ENCODE measurements around the gene DHX30.

The DHX30 gene

GRCh38 chr3:47780741-47781684 lies 21.9 kb upstream of the DHX30 start:
- Histone ChIP-seq H3K36me3 (ENCODE audit: control insufficient read depth, insufficient read depth, low read length) (no peaks in the 10 kb centered on the region), H3K4ac (ENCODE audit: low read depth, low read length) (peak overlapping the region; percentile 98), H3K56ac (ENCODE audit: low read length) (peak overlapping the region; percentile 91), H3K18ac (ENCODE audit: low read length) (peak overlapping the region; percentile 97), H3K4me3 (ENCODE audit: low read length) (peak overlapping the region; percentile 66), H4K8ac (ENCODE audit: low read depth, low read length) (no peak overlapping the region), H3K23ac (ENCODE audit: low read length) (peak overlapping the region; percentile 50), H2BK5ac (ENCODE audit: low read length) (peak overlapping the region; percentile 51), H3K27me3 (ENCODE audit: insufficient read depth, low read length, poor library complexity) (no peaks in the 10 kb centered on the region), H2BK120ac (ENCODE audit: low read depth, low read length) (peak overlapping the region; percentile 51), H3K4me1 (ENCODE audit: control insufficient read depth, low read depth, low read length) (no peaks in the 10 kb centered on the region), H4K5ac (ENCODE audit: low read length) (no peak overlapping the region), H3K4me2 (ENCODE audit: low read length) (peak overlapping the region; percentile 44), H3K79me2 (ENCODE audit: control insufficient read depth, insufficient read depth, low read length) (peaks cover 51% of the 10 kb centered on the region), H2BK15ac (replicated peaks; ENCODE audit: low read depth) (no peak overlapping the region), H3K9ac (ENCODE audit: low read length) (peak overlapping the region; percentile 83), H3K27ac (ENCODE audit: low read depth, low read length) (peak overlapping the region; percentile 90), H3K79me1 (ENCODE audit: low read length) (no peaks in the 10 kb centered on the region), H2AK5ac (ENCODE audit: low read length) (no peak overlapping the region)
- WGBS (ENCODE audit: extremely low coverage, insufficient coverage, low lambda C conversion rate): no CpG with 5 or more reads among the region's 54 CpGs
- peak; percentile 65 for DNase-seq

- Histone ChIP-seq H3K9ac (ENCODE audit: low read length) (peak within 1 kb of the TSS; percentile 92), H3K4me2 (ENCODE audit: low read length) (peak within 1 kb of the TSS; percentile 49), H3K4me3 (ENCODE audit: low read length) (peak within 1 kb of the TSS; percentile 69), H4K5ac (ENCODE audit: low read length) (peak within 1 kb of the TSS; percentile 3), H3K23ac (ENCODE audit: low read length) (peak within 1 kb of the TSS; percentile 50), H2BK120ac (ENCODE audit: low read depth, low read length) (peak within 1 kb of the TSS; percentile 51), H3K56ac (ENCODE audit: low read length) (peak within 1 kb of the TSS; percentile 91), H2BK15ac (replicated peaks; ENCODE audit: low read depth) (no peak within 1 kb of the TSS), H3K27me3 (ENCODE audit: insufficient read depth, low read length, poor library complexity) (no peaks in the 10 kb centered on the region), H3K36me3 (ENCODE audit: control insufficient read depth, insufficient read depth, low read length) (no peaks in the 10 kb centered on the region), H3K4ac (ENCODE audit: low read depth, low read length) (peak within 1 kb of the TSS; percentile 98), H3K27ac (ENCODE audit: low read depth, low read length) (peak within 1 kb of the TSS; percentile 90), H4K8ac (ENCODE audit: low read depth, low read length) (peak within 1 kb of the TSS; percentile 92), H3K79me1 (ENCODE audit: low read length) (no peaks in the 10 kb centered on the region), H2BK5ac (ENCODE audit: low read length) (peak within 1 kb of the TSS; percentile 51), H3K18ac (ENCODE audit: low read length) (peak within 1 kb of the TSS; percentile 97), H2AK5ac (ENCODE audit: low read length) (no peak within 1 kb of the TSS), H3K4me1 (ENCODE audit: control insufficient read depth, low read depth, low read length) (no peaks in the 10 kb centered on the region), H3K79me2 (ENCODE audit: control insufficient read depth, insufficient read depth, low read length) (peaks cover 43% of the 10 kb centered on the region)
- no CpG with 5 or more reads among the region's 79 CpGs for WGBS (ENCODE audit: extremely low coverage, insufficient coverage, low lambda C conversion rate)
- DNase-seq: peak; percentile 99
Observed at GRCh38 chr3:47781685-47782445, 21.1 kb upstream of the DHX30 start, which contains the start of gene SMARCC1. Gene SMARCC1 (minus strand): TSS chr3:47781893. CDS start chr3:47781797, 96 bp downstream.

GRCh38 chr3:47782446-47783308 lies 20.3 kb upstream of the DHX30 start:
- Histone ChIP-seq H3K79me1 (ENCODE audit: low read length) (no peaks in the 10 kb centered on the region), H3K23ac (ENCODE audit: low read length) (no peak overlapping the region), H3K79me2 (ENCODE audit: control insufficient read depth, insufficient read depth, low read length) (peaks cover 36% of the 10 kb centered on the region), H2BK5ac (ENCODE audit: low read length) (no peak overlapping the region), H3K27ac (ENCODE audit: low read depth, low read length) (peak overlapping the region; percentile 89), H4K5ac (ENCODE audit: low read length) (peak overlapping the region; percentile 3), H3K27me3 (ENCODE audit: insufficient read depth, low read length, poor library complexity) (no peaks in the 10 kb centered on the region), H3K4me2 (ENCODE audit: low read length) (peak overlapping the region; percentile 49), H4K8ac (ENCODE audit: low read depth, low read length) (peak overlapping the region; percentile 92), H3K36me3 (ENCODE audit: control insufficient read depth, insufficient read depth, low read length) (no peaks in the 10 kb centered on the region), H3K9ac (ENCODE audit: low read length) (peak overlapping the region; percentile 92), H2AK5ac (ENCODE audit: low read length) (no peak overlapping the region), H3K56ac (ENCODE audit: low read length) (peak overlapping the region; percentile 91), H2BK15ac (replicated peaks; ENCODE audit: low read depth) (no peak overlapping the region), H2BK120ac (ENCODE audit: low read depth, low read length) (no peak overlapping the region), H3K4me3 (ENCODE audit: low read length) (peak overlapping the region; percentile 69), H3K4ac (ENCODE audit: low read depth, low read length) (no peak overlapping the region), H3K18ac (ENCODE audit: low read length) (peak overlapping the region; percentile 42), H3K4me1 (ENCODE audit: control insufficient read depth, low read depth, low read length) (no peaks in the 10 kb centered on the region)
- no peak for DNase-seq
- no CpG with 5 or more reads among the region's 23 CpGs for WGBS (ENCODE audit: extremely low coverage, insufficient coverage, low lambda C conversion rate)

- no peaks in the 10 kb centered on the region for H3K27me3 ChIP-seq (ENCODE audit: insufficient read depth, low read length, poor library complexity)
- H3K23ac ChIP-seq (ENCODE audit: low read length): no peak overlapping the region
- no peak for DNase-seq
- no peak overlapping the region for H3K9ac ChIP-seq (ENCODE audit: low read length)
- no peak overlapping the region for H3K4me3 ChIP-seq (ENCODE audit: low read length)
- H3K36me3 ChIP-seq (ENCODE audit: control insufficient read depth, insufficient read depth, low read length): no peaks in the 10 kb centered on the region
- no peak overlapping the region for H2BK15ac ChIP-seq (replicated peaks; ENCODE audit: low read depth)
- H2BK120ac ChIP-seq (ENCODE audit: low read depth, low read length): no peak overlapping the region
- H3K79me2 ChIP-seq (ENCODE audit: control insufficient read depth, insufficient read depth, low read length): peaks cover 27% of the 10 kb centered on the region
- no peak overlapping the region for H3K4ac ChIP-seq (ENCODE audit: low read depth, low read length)
- H2AK5ac ChIP-seq (ENCODE audit: low read length): no peak overlapping the region
- no peak overlapping the region for H3K27ac ChIP-seq (ENCODE audit: low read depth, low read length)
- H3K18ac ChIP-seq (ENCODE audit: low read length): no peak overlapping the region
- H4K5ac ChIP-seq (ENCODE audit: low read length): no peak overlapping the region
- H3K4me1 ChIP-seq (ENCODE audit: control insufficient read depth, low read depth, low read length): no peaks in the 10 kb centered on the region
- H4K8ac ChIP-seq (ENCODE audit: low read depth, low read length): no peak overlapping the region
- no peak overlapping the region for H2BK5ac ChIP-seq (ENCODE audit: low read length)
- H3K56ac ChIP-seq (ENCODE audit: low read length): no peak overlapping the region
- no peaks in the 10 kb centered on the region for H3K79me1 ChIP-seq (ENCODE audit: low read length)
- no peak overlapping the region for H3K4me2 ChIP-seq (ENCODE audit: low read length)
Observed at GRCh38 chr3:47783673-47784072, 19.3 kb upstream of the DHX30 start.

- Histone ChIP-seq H3K4ac (ENCODE audit: low read depth, low read length) (no peak overlapping the region), H4K8ac (ENCODE audit: low read depth, low read length) (no peak overlapping the region), H3K9ac (ENCODE audit: low read length) (no peak overlapping the region), H3K23ac (ENCODE audit: low read length) (no peak overlapping the region), H3K4me1 (ENCODE audit: control insufficient read depth, low read depth, low read length) (no peaks in the 10 kb centered on the region), H3K79me1 (ENCODE audit: low read length) (no peaks in the 10 kb centered on the region), H3K56ac (ENCODE audit: low read length) (no peak overlapping the region), H3K36me3 (ENCODE audit: control insufficient read depth, insufficient read depth, low read length) (no peaks in the 10 kb centered on the region), H3K79me2 (ENCODE audit: control insufficient read depth, insufficient read depth, low read length) (no peaks in the 10 kb centered on the region), H3K27me3 (ENCODE audit: insufficient read depth, low read length, poor library complexity) (no peaks in the 10 kb centered on the region), H3K4me3 (ENCODE audit: low read length) (no peak overlapping the region), H3K27ac (ENCODE audit: low read depth, low read length) (no peak overlapping the region), H3K4me2 (ENCODE audit: low read length) (no peak overlapping the region), H2BK15ac (replicated peaks; ENCODE audit: low read depth) (no peak overlapping the region), H2BK120ac (ENCODE audit: low read depth, low read length) (no peak overlapping the region), H2BK5ac (ENCODE audit: low read length) (no peak overlapping the region), H4K5ac (ENCODE audit: low read length) (no peak overlapping the region), H2AK5ac (ENCODE audit: low read length) (no peak overlapping the region), H3K18ac (ENCODE audit: low read length) (no peak overlapping the region)
- WGBS (ENCODE audit: extremely low coverage, insufficient coverage, low lambda C conversion rate): no CpG with 5 or more reads among the region's 16 CpGs
- no peak for DNase-seq
Observed at GRCh38 chr3:47791193-47791855, 11.6 kb upstream of the DHX30 start.
